Transverse colon (tissue), 4 donors: ENCODE measurements around the gene KRT74. TPM values are rescaled to one million over a fixed set of nuclear protein-coding genes. Genes with fewer than 3 reads are reported as not detected.

Experiments used
- DNase-seq: peaks from one replicate; pipeline ENCODE4 v3.0.0-alpha.2; 2019
- H3K27ac ChIP-seq, 4 donors: fragments of 200-600 bp; sonication (generic); 2 replicates each; pipeline ENCODE4 v1.5.1; 2016 to 2018; ENCODE audit warnings: inconsistent platforms in 4 of 4
- H3K27me3 ChIP-seq: fragments of 200-600 bp; sonication (generic); 2 replicates; pipeline ENCODE4 v1.5.1; 2017; ENCODE audit warnings: inconsistent platforms
- H3K36me3 ChIP-seq, 4 donors: fragments of 200-600 bp; sonication (generic); 2 replicates each; pipeline ENCODE4 v1.5.1; 2017 to 2019; ENCODE audit warnings: inconsistent platforms in 4 of 4
- H3K4me1 ChIP-seq, 4 donors: fragments of 200-600 bp; sonication (generic); 2 replicates each; pipeline ENCODE4 v1.5.1; 2017 to 2020; ENCODE audit warnings: inconsistent platforms in 4 of 4
- H3K4me3 ChIP-seq, 4 donors: fragments of 200-600 bp; sonication (generic); 1 replicate in 1 of 4; 2 replicates in 3 of 4; pipeline versions ENCODE4 v1.5.1 to v1.6.1; 2017 to 2019; ENCODE audit warnings: inconsistent platforms in 4 of 4
- H3K9me3 ChIP-seq, 2 donors: fragments of 200-600 bp; sonication (generic); 2 replicates each; pipeline ENCODE4 v1.5.1; 2017 to 2019; ENCODE audit warnings: inconsistent platforms in 2 of 2
- EP300 ChIP-seq: sonication (generic); formaldehyde crosslinking; IDR thresholded peaks from one replicate; pipeline ENCODE4 v1.6.1; 2017; ENCODE audit warnings: antibody characterized with exemption, low read depth
- POLR2A ChIP-seq: fragments of 450-650 bp; IDR thresholded peaks from one replicate; pipeline ENCODE4 v1.6.1; 2016; ENCODE audit warnings: antibody characterized with exemption, mild to moderate bottlenecking, moderate library complexity
- POLR2AphosphoS5 ChIP-seq, 3 donors: sonication (generic); formaldehyde crosslinking; IDR thresholded peaks; one replicate each; pipeline ENCODE4 v1.6.1; 2016; ENCODE audit warnings: antibody characterized with exemption in 3 of 3
- WGBS, 2 donors: methylation state at CpG; one replicate each; pipeline ENCODE4 v1.1.5; 2018; ENCODE audit warnings: low coverage in 1 of 2; 5-methylcytosine and 5-hydroxymethylcytosine counted together
- in situ Hi-C, 4 donors: fragments of 200-750 bp; cut with MboI; loops; one replicate each; pipeline versions ENCODE4 v1.15.0 to v1.15.1; 2017; ENCODE audit warnings: low sequenced_read_pairs in 3 of 4, low pct_ligation_motif_present in 1 of 4, low pct_unique_long_range_greater_than_20kb in 1 of 4
- intact Hi-C: fragments of 100-400 bp; cut with DNase I; formaldehyde crosslinking; loops from one replicate; pipeline ENCODE4 v1.15.1; 2023; ENCODE audit warnings: low total_unique reads
- total RNA-seq, 4 donors: library from RNA; depleted of rRNA; stranded (reverse); fragments of >200 nt; gene quantifications; one replicate each; pipeline ENCODE4 v1.1.0, GENCODE V29; 2016
- TF ChIP-seq, protein P1 (sequence below), 5 experiments: fragments of 200-600 bp in 3 of 5; fragments of 450-650 bp in 2 of 5; sonication (generic) in 3 of 5; IDR thresholded peaks; 1 replicate in 2 of 5; 2 replicates in 3 of 5; pipeline ENCODE4 v1.5.1; 2016 to 2017; ENCODE audit warnings: antibody characterized with exemption in 5 of 5, inconsistent platforms in 3 of 5, mild to moderate bottlenecking in 2 of 5, moderate library complexity in 1 of 5

Gene KRT74
- total RNA-seq, 4 donors from 2014 or later = not detected

DNA sequence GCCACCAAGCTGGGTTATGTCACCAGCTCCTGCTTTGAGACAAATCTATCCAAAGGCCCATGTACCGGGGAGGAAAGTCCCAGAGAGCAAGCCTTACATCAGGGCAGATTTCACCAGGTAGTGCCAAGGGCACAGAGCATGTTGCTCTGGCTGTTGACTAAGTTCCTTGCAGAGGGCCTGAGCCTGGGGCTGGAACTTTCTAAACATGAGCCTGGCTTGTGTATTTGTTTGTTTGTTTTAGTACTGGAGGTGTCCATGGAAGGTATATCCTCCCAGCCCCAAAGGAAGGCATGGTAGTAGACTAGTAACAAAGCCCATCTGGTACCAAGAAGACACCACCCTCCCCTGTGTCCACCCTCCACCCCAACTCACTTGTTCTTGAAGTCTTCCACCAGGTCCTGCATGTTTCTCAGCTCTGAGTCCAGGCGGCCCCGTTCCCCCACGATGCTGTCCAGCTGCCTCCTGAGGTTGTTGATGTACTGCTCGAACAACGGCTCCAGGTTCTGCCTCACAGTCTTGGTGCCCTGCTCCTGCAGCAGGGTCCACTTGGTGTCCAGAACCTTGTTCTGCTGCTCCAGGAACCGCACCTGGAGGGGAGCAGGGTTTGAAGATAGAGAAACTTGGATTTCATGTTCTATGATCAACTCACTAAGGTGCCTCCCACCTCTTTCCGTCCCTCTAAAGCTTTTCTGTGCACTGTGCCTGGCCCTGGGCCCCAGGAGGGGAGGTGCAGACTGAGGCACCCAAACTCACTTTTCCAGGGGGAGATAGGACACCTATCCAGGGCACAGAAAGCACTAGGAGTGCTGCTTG, 54.9 kb downstream of the KRT74 start:
- H3K27ac ChIP-seq = no peak overlapping the region
- no peaks in the 10 kb centered on the region for H3K9me3 ChIP-seq
- intact Hi-C loops (loop anchor here (10.0 kb wide), 1 partner anchor 144 kb away; no protein-coding TSS in a partner anchor), in situ Hi-C loops (no loop called here)
- no peaks in the 10 kb centered on the region for H3K36me3 ChIP-seq
- H3K27me3 ChIP-seq = no peaks in the 10 kb centered on the region
- no peaks in the 10 kb centered on the region for H3K4me1 ChIP-seq
- no peak for DNase-seq
- no peak overlapping the region for H3K4me3 ChIP-seq
- 75 to 87% methylated on average over 2 to 8 of the region's 8 CpGs for WGBS, 2 donors
- TF ChIP-seq EP300 (no peak), POLR2A (no peak), POLR2AphosphoS5 (IDR thresholded peaks at IDR 0.05) (no peak)
- TF ChIP-seq, protein P1, sequence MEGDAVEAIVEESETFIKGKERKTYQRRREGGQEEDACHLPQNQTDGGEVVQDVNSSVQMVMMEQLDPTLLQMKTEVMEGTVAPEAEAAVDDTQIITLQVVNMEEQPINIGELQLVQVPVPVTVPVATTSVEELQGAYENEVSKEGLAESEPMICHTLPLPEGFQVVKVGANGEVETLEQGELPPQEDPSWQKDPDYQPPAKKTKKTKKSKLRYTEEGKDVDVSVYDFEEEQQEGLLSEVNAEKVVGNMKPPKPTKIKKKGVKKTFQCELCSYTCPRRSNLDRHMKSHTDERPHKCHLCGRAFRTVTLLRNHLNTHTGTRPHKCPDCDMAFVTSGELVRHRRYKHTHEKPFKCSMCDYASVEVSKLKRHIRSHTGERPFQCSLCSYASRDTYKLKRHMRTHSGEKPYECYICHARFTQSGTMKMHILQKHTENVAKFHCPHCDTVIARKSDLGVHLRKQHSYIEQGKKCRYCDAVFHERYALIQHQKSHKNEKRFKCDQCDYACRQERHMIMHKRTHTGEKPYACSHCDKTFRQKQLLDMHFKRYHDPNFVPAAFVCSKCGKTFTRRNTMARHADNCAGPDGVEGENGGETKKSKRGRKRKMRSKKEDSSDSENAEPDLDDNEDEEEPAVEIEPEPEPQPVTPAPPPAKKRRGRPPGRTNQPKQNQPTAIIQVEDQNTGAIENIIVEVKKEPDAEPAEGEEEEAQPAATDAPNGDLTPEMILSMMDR (IDR thresholded peaks at IDR 0.05) = no peak

DNA sequence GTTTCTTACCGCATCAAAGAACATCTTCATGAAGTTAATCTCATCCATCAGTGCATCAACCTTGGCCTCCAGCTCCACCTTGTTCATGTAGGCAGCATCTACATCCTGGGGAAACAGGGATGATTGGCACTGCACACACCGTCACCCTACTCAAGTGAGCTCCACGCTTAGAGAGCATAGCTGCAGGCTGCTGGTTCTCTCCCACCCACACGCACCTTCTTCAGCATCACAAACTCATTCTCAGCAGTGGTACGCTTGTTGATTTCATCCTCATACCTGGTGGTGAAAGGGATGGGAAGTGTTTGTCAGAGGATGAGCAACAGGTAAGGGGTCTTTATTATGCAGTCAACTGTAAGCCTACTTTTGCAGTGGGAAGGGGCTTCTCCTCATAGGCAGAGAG, 55.8 kb downstream of the KRT74 start:
- no peak for TF ChIP-seq POLR2A
- no peak for DNase-seq
- WGBS, 2 donors = 93% methylated on average over 5 of the region's 5 CpGs; no CpG with 5 or more reads in 1 of the 2 donors

DNA sequence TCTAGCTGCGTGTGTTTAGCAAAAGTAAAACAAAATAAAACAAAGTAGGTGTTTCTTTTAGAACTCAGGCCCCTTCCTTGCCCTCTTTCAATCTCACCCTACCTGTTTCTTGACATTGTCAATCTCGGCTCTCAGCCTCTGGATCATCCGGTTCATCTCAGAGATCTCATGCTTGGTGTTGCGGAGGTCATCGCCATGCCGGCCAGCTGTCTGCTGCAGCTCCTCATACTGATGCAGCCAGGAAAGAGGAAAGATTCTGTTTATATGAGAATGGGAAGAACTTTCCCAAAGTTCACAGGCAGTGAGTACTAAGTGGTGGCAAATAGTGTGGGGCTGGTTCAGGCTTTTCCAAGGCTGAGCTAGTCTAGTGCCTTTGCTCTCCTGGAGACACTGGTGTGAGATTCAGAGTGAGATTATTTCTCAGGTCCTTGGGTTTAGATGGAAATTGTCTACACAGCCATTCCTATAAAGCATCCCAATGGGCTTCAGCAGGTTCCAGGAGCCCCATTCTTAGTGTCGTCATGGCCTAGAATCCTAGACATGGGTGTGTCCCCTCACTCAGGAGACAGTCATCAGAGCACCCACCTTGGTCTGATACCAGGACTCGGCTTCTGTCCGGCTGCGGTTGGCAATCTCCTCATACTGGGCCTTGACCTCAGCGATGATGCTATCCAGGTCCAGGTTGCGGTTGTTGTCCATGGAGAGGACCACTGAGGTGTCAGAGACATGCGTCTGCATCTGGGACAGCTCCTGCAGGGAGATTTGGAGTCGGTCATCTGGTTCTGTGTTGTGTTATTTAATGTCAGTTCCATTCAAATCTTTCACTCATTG, 56.4 kb downstream of the KRT74 start:
- intact Hi-C loops = loop anchor here (10.0 kb wide), 1 partner anchor 142 kb away; no protein-coding TSS in a partner anchor
- no peaks in the 10 kb centered on the region for H3K27me3 ChIP-seq
- no peak overlapping the region for H3K4me3 ChIP-seq
- H3K36me3 ChIP-seq = no peaks in the 10 kb centered on the region
- 86 to 94% methylated on average over 7 to 14 of the region's 14 CpGs for WGBS, 2 donors
- no peaks in the 10 kb centered on the region for H3K9me3 ChIP-seq
- no peak for TF ChIP-seq POLR2A
- TF ChIP-seq POLR2AphosphoS5 (IDR thresholded peaks at IDR 0.05) = no peak
- no peak for TF ChIP-seq EP300
- TF ChIP-seq, protein P1 (IDR thresholded peaks at IDR 0.05) = no peak
- no peak overlapping the region for H3K27ac ChIP-seq
- DNase-seq = no peak
- H3K4me1 ChIP-seq = no peaks in the 10 kb centered on the region
- in situ Hi-C loops = no loop called here

More for the DNA sequence above, 55.8 kb downstream of the KRT74 start:
- Histone ChIP-seq H3K9me3 (no peaks in the 10 kb centered on the region), H3K27me3 (no peaks in the 10 kb centered on the region), H3K4me1 (no peaks in the 10 kb centered on the region), H3K4me3 (no peak overlapping the region), H3K27ac (no peak overlapping the region), H3K36me3 (no peaks in the 10 kb centered on the region)
- intact Hi-C loops (loop anchor here (10.0 kb wide), 1 partner anchor 143 kb away; no protein-coding TSS in a partner anchor), in situ Hi-C loops (no loop called here)

DNA sequence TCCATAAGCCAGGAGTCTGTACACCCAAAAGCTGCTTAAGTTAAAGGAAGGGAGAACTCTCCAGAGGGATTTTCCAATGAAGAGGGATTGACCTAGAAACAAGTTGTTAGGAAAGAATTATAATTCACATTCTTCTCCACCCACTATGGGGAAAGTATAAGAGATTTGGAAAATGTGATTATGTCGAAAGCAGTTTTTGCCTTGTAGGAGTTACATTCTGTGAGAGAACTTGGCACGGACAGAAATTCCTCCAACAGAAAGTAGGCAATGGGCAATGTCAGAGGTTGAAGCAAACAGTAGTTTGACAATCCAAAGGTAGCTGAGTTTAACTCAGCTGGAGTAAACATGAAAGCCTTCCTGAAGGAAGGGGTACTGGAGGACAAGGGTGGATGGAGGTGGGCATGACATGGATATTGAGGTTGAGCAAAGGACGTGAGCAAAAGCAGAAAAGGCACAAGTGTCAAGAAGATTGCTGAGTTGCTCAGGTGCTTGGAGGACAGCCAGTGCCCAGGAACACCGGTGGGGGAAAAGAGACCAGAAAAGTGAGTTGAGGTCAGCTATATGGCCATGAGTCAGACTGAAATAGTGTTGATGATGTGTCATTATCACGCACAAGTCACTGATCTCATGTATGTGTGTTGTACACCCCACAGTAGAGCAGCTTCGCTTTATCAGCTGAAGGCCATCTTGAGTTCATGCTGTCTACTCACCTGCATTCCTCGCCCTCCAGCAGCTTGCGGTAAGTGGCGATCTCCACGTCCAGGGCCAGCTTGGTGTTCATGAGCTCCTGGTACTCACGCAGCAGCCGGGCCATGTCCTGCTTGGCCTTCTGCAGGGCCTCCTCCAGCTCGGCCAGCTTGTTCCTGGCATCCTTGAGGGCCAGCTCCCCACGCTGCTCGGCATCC, 57.5 kb downstream of the KRT74 start:
- in situ Hi-C loops = no loop called here
- Histone ChIP-seq H3K4me3 (no peak overlapping the region), H3K4me1 (no peaks in the 10 kb centered on the region), H3K27ac (no peak overlapping the region), H3K9me3 (peaks cover 0 to 1% of the 10 kb centered on the region in 2 donors), H3K36me3 (no peaks in the 10 kb centered on the region), H3K27me3 (no peaks in the 10 kb centered on the region)
- 76 to 78% methylated on average over 3 to 11 of the region's 15 CpGs for WGBS, 2 donors
- intact Hi-C loops = loop anchor here (10.0 kb wide), 1 partner anchor 141 kb away; no protein-coding TSS in a partner anchor
- TF ChIP-seq POLR2A (no peak), POLR2AphosphoS5 (IDR thresholded peaks at IDR 0.05) (no peak), EP300 (no peak)
- TF ChIP-seq, protein P1 (IDR thresholded peaks at IDR 0.05) = no peak
- DNase-seq = no peak
